Measurements from ENCODE around the gene TMEM69. TPM values are rescaled to one million over a fixed set of nuclear protein-coding genes. Genes with fewer than 3 reads are reported as not detected.
"Not testable (repeated sequence)": the region's sequence is repeated elsewhere in the genome, so short reads cannot be mapped to it uniquely, and the experiment has no call there.

Gene TMEM69
- total RNA-seq, 1 donor from 2014 or later: 8.2 TPM

DNA sequence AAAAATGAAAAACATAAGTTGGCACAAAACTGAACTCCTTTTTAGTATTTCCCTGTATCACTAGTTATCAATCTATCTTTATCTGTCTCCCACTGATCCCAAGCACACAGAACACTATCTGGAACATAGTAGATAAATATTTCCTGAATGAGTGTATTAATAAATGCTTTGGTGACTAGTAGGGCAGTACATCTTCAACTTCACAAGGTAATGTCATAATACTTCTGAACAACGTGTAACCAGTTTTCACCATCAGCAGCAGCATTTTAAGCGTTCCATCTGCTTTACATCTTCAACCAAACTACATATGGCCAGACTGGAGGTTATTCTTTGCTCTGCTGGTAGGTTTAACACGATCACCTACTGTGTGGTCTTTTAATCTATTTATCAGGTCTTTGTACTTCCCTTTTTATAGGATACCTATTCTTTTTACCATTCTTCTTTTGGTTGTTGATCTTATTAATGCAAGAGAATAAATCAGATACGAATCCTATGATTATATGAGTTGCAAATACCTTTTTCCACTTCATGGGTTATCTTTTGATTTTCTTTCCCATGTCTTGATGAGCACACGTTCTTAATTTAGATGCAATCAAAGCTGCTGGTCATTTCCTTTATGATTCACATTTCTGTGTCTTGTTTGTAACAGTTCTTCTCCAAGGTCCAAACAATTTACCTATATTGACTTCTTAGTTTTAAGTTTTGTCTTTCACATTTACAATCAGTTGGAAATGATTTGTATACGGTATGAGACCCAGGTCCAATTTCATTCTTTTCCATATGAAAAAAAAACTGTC is 17.9 kb upstream of the TMEM69 start:
- H3K36me3 ChIP-seq (ENCODE audit: control insufficient read depth, insufficient read depth, low read length): no peaks in the 10 kb centered on the region
- TF ChIP-seq, protein P1, sequence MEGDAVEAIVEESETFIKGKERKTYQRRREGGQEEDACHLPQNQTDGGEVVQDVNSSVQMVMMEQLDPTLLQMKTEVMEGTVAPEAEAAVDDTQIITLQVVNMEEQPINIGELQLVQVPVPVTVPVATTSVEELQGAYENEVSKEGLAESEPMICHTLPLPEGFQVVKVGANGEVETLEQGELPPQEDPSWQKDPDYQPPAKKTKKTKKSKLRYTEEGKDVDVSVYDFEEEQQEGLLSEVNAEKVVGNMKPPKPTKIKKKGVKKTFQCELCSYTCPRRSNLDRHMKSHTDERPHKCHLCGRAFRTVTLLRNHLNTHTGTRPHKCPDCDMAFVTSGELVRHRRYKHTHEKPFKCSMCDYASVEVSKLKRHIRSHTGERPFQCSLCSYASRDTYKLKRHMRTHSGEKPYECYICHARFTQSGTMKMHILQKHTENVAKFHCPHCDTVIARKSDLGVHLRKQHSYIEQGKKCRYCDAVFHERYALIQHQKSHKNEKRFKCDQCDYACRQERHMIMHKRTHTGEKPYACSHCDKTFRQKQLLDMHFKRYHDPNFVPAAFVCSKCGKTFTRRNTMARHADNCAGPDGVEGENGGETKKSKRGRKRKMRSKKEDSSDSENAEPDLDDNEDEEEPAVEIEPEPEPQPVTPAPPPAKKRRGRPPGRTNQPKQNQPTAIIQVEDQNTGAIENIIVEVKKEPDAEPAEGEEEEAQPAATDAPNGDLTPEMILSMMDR (IDR thresholded peaks at IDR 0.05; ENCODE audit: insufficient read depth, low read length, severe bottlenecking): no peak
- no peak for FAIRE-seq

GRCh38 chr1:45673956-45674355 is 14.0 kb upstream of the TMEM69 start:
- Histone ChIP-seq H3K27me3 (ENCODE audit: control insufficient read depth, insufficient read depth, low read length) (no peaks in the 10 kb centered on the region), H3K4me3 (ENCODE audit: low read depth, low read length) (no peak overlapping the region), H3K36me3 (ENCODE audit: control insufficient read depth, insufficient read depth, low read length) (no peaks in the 10 kb centered on the region)
- FAIRE-seq (no peak), DNase-seq (ENCODE audit: low read depth) (no peak)
- TF ChIP-seq, protein P1 (IDR thresholded peaks at IDR 0.05; ENCODE audit: insufficient read depth, low read length, severe bottlenecking): no peak

More for the DNA sequence above, 17.9 kb upstream of the TMEM69 start:
- H3K27me3 ChIP-seq (ENCODE audit: control insufficient read depth, insufficient read depth, low read length): no peaks in the 10 kb centered on the region
- no peak overlapping the region for H3K4me3 ChIP-seq (ENCODE audit: low read depth, low read length)
- DNase-seq (ENCODE audit: low read depth): peak; percentile 11

DNA sequence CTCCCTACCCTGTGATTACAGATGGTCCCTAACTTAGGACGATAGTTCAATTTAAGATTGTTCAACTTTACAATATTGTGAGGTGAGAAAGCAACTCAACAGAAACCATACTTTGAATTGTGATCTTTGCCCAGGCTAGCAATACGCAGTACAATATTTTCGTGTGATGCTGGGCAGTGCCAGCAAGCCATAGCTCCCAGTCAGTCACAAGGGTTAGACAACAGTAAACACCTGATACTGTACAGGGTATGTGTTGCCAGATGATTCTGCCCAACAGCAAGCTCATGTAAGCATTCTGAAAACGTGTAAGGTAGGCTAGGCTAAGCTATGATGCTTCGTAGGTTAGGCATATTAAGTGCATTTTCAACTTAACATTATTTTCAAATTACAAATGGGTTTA is 13.5 kb upstream of the TMEM69 start:
- Histone ChIP-seq H3K4me3 (ENCODE audit: low read depth, low read length) (no peak overlapping the region), H3K36me3 (ENCODE audit: control insufficient read depth, insufficient read depth, low read length) (no peaks in the 10 kb centered on the region), H3K27me3 (ENCODE audit: control insufficient read depth, insufficient read depth, low read length) (no peaks in the 10 kb centered on the region)
- DNase-seq (ENCODE audit: low read depth): no peak
- FAIRE-seq: no peak
- TF ChIP-seq, protein P1 (IDR thresholded peaks at IDR 0.05; ENCODE audit: insufficient read depth, low read length, severe bottlenecking): no peak

DNA sequence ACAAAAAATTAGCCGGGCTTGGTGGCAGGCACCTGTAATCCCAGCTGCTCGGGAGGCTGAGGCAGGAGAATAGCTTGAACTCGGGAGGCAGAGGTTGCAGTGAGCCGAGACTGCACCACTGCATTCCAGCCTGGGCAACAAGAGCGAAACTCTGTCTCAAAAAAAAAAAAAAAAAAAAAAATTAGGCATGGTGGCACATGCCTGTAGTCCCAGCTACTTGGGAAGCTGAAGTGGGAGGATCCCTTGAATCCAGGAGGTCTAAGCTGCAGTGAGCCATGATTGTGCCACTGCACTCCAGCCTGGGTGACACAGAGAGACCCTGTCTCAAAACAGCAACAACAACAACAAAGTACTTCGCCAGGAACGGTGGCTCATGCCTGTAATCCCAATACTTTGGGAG is 11.4 kb upstream of the TMEM69 start:
- DNase-seq (ENCODE audit: low read depth); H3K4me3 ChIP-seq (ENCODE audit: low read depth, low read length); FAIRE-seq; H3K36me3 ChIP-seq (ENCODE audit: control insufficient read depth, insufficient read depth, low read length); H3K27me3 ChIP-seq (ENCODE audit: control insufficient read depth, insufficient read depth, low read length): not testable (repeated sequence)

DNA sequence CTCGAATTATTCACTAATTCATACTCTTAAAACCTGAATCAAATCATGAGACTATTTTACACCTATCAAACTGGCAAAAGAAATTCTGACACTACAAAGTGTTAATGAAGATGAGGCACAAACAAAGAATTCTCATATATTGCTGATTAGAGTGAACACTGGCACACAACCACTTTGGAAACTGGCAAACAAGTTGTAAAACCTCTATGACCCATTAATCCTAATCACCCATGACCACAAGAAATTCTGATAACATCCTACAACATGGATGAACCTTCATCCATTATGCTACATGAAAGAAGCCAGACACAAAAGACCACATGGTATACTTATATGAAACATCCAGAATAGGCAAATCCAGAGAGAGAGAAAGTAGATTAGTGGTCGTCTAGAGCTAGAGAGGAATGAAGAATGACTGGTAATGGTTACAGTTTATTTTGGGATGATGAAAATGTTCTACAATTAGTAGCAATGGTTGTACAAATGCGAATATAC is 10.2 kb upstream of the TMEM69 start:
- TF ChIP-seq, protein P1 (IDR thresholded peaks at IDR 0.05; ENCODE audit: insufficient read depth, low read length, severe bottlenecking): no peak
- Histone ChIP-seq H3K27me3 (ENCODE audit: control insufficient read depth, insufficient read depth, low read length) (no peaks in the 10 kb centered on the region), H3K36me3 (ENCODE audit: control insufficient read depth, insufficient read depth, low read length) (no peaks in the 10 kb centered on the region), H3K4me3 (ENCODE audit: low read depth, low read length) (no peak overlapping the region)
- no peak for DNase-seq (ENCODE audit: low read depth)
- no peak for FAIRE-seq

DNA sequence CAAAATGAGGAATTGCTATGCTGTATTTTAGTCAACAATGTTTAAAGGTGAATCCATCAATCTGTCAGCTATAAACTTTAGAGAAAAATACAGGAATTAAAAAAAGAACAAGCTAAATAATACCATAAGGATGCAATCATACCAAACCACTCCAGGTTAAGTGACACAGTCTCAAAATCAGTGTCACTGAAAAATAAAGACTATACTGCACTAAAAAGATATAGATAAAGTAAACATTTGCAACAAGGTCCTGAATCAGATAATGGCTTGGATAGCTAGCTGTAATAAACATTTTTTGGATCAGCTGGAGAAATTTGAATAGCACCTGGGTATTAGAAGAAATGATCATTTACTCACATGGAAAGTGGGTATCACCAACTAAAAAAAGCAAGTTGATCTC is 9.5 kb upstream of the TMEM69 start:
- FAIRE-seq (no peak), DNase-seq (ENCODE audit: low read depth) (no peak)
- H3K27me3 ChIP-seq (ENCODE audit: control insufficient read depth, insufficient read depth, low read length): no peaks in the 10 kb centered on the region
- H3K36me3 ChIP-seq (ENCODE audit: control insufficient read depth, insufficient read depth, low read length): no peaks in the 10 kb centered on the region
- TF ChIP-seq, protein P1 (IDR thresholded peaks at IDR 0.05; ENCODE audit: insufficient read depth, low read length, severe bottlenecking): no peak
- no peak overlapping the region for H3K4me3 ChIP-seq (ENCODE audit: low read depth, low read length)
